Skeletal muscle cell (primary cell): ENCODE measurements around the gene ZNF460.

Source experiments
- DNase-seq: peaks from one replicate; pipeline ENCODE4 v3.0.0-alpha.2; 2010; ENCODE audit warnings: low read depth
- H3K4me3 ChIP-seq: 2 replicates; pipeline ENCODE4 v1.5.1; 2011; ENCODE audit warnings: low read depth, mild to moderate bottlenecking, control low read depth, low read length, moderate library complexity

Gene ZNF460

GRCh38 chr19:57324992-57325391, 44.7 kb downstream of the ZNF460 start:
- H3K4me3 ChIP-seq: no peak overlapping the region
- no peak for DNase-seq

GRCh38 chr19:57327993-57328392, 47.7 kb downstream of the ZNF460 start:
- DNase-seq: no peak
- H3K4me3 ChIP-seq: no peak overlapping the region

GRCh38 chr19:57334191-57334590, 53.9 kb downstream of the ZNF460 start:
- H3K4me3 ChIP-seq: no peak overlapping the region
- no peak for DNase-seq

GRCh38 chr19:57338877-57339276, 58.6 kb downstream of the ZNF460 start:
- H3K4me3 ChIP-seq: no peak overlapping the region
- DNase-seq: no peak

- no peak overlapping the region for H3K4me3 ChIP-seq
- DNase-seq: no peak
These were observed 62.3 kb downstream of the ZNF460 start for GRCh38 chr19:57342582-57342981.
